ENCODE measurements around the gene ATG9B.

- TF ChIP-seq CTCF (conservative IDR thresholded peaks at IDR 0.05), result no peak
- no peak for TF ChIP-seq EZH2 (IDR thresholded peaks at IDR 0.05; ENCODE audit: low read depth)
Measured at GRCh38 chr7:150998341-150998740, 26.0 kb downstream of the ATG9B start.
